Measurements from ENCODE around the gene LRRC1. TPM values are rescaled to one million over a fixed set of nuclear protein-coding genes. Genes with fewer than 3 reads are reported as not detected.
A peak's percentile ranks its signal among the peaks of the same experiment; 100 is the strongest.

LRRC1 gene
- total and polyA plus RNA-seq, 2 of the 13 experiments (the other 11 are each of a cell fraction or from before 2014, with no cell fraction given) = 15.6 to 27.7 TPM

GRCh38 chr6:53811082-53811481 lies 16.3 kb downstream of the LRRC1 start (continued):
- TF ChIP-seq KDM5B (CRISPR knock-in tag; IDR thresholded peaks at IDR 0.05; ENCODE audit: borderline replicate concordance) (0 out of 2 replicates have a peak, but pooled peaks have one; percentile 20), ZNF331 (CRISPR knock-in tag; IDR thresholded peaks at IDR 0.05) (no peak), RCOR2 (CRISPR knock-in tag; IDR thresholded peaks at IDR 0.05) (no peak), MAFK (conservative IDR thresholded peaks at IDR 0.05 in 1 of 2, IDR thresholded peaks at IDR 0.05 in 1 of 2; ENCODE audit: low read length in 2 of 2) (peak; percentile 85 to 93), ZMYM2 (CRISPR knock-in tag; IDR thresholded peaks at IDR 0.05) (no peak), FOSL2 (CRISPR knock-in tag; IDR thresholded peaks at IDR 0.05) (peak; percentile 85), TFAP4 (IDR thresholded peaks at IDR 0.05; ENCODE audit: borderline replicate concordance, low read depth) (peak; percentile 33; the same call in 1 of the 2 replicates), ZNF674 (CRISPR knock-in tag; IDR thresholded peaks at IDR 0.05; ENCODE audit: low read depth) (no peak), JUN (CRISPR knock-in tag; IDR thresholded peaks at IDR 0.05) (0 out of 2 replicates have a peak, but pooled peaks have one; percentile 28)
- TF ChIP-seq, protein P1, sequence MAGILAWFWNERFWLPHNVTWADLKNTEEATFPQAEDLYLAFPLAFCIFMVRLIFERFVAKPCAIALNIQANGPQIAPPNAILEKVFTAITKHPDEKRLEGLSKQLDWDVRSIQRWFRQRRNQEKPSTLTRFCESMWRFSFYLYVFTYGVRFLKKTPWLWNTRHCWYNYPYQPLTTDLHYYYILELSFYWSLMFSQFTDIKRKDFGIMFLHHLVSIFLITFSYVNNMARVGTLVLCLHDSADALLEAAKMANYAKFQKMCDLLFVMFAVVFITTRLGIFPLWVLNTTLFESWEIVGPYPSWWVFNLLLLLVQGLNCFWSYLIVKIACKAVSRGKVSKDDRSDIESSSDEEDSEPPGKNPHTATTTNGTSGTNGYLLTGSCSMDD (CRISPR knock-in tag; IDR thresholded peaks at IDR 0.05) = no peak
- TF ChIP-seq, protein P2, sequence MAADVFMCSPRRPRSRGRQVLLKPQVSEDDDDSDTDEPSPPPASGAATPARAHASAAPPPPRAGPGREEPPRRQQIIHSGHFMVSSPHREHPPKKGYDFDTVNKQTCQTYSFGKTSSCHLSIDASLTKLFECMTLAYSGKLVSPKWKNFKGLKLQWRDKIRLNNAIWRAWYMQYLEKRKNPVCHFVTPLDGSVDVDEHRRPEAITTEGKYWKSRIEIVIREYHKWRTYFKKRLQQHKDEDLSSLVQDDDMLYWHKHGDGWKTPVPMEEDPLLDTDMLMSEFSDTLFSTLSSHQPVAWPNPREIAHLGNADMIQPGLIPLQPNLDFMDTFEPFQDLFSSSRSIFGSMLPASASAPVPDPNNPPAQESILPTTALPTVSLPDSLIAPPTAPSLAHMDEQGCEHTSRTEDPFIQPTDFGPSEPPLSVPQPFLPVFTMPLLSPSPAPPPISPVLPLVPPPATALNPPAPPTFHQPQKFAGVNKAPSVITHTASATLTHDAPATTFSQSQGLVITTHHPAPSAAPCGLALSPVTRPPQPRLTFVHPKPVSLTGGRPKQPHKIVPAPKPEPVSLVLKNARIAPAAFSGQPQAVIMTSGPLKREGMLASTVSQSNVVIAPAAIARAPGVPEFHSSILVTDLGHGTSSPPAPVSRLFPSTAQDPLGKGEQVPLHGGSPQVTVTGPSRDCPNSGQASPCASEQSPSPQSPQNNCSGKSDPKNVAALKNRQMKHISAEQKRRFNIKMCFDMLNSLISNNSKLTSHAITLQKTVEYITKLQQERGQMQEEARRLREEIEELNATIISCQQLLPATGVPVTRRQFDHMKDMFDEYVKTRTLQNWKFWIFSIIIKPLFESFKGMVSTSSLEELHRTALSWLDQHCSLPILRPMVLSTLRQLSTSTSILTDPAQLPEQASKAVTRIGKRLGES (CRISPR knock-in tag; IDR thresholded peaks at IDR 0.05; ENCODE audit: borderline replicate concordance) = no peak

Data from HepG2 (cell line).